OCI-LY1 (cell line): ENCODE results near the gene CPA3.

Experiments
- H2AFZ ChIP-seq: fragments of 200-600 bp; sonication (generic), shearing (Covaris generic); 2 replicates; pipeline ENCODE4 v1.6.0; 2014; ENCODE audit warnings: antibody characterized with exemption, mild to moderate bottlenecking, low read length
- H3F3A ChIP-seq: fragments of 200-600 bp; sonication (generic), shearing (Covaris generic); 2 replicates; pipeline ENCODE4 v1.6.0; 2014; ENCODE audit warnings: mild to moderate bottlenecking, antibody characterized with exemption, low read length, moderate library complexity; ENCODE audit not compliant: insufficient read depth
- H3K27ac ChIP-seq: fragments of 200-600 bp; sonication (generic); 2 replicates; pipeline ENCODE4 v1.5.1; 2014; ENCODE audit warnings: low read length, mixed run types, mild to moderate bottlenecking, low read depth; ENCODE audit not compliant: poor library complexity, severe bottlenecking
- H3K27me3 ChIP-seq: fragments of 200-600 bp; sonication (generic); 2 replicates; pipeline ENCODE4 v1.6.0; 2014; ENCODE audit warnings: antibody characterized with exemption, mild to moderate bottlenecking, low read length, moderate library complexity; ENCODE audit not compliant: insufficient read depth
- H3K36me3 ChIP-seq: fragments of 200-600 bp; sonication (generic); 2 replicates; pipeline ENCODE4 v1.6.1; 2014; ENCODE audit warnings: mild to moderate bottlenecking, antibody characterized with exemption, low read length, moderate library complexity, mixed read lengths; ENCODE audit not compliant: insufficient read depth
- H3K4me1 ChIP-seq: fragments of 200-600 bp; sonication (generic); 2 replicates; pipeline ENCODE4 v1.5.1; 2014; ENCODE audit warnings: mild to moderate bottlenecking, low read length, moderate library complexity; ENCODE audit not compliant: insufficient read depth, severe bottlenecking
- H3K4me2 ChIP-seq: fragments of 200-600 bp; sonication (generic), shearing (Covaris generic); 2 replicates; pipeline ENCODE4 v1.6.1; 2014; ENCODE audit warnings: low read length
- H3K4me3 ChIP-seq: fragments of 200-600 bp; sonication (generic); 2 replicates; pipeline ENCODE4 v1.5.1; 2014; ENCODE audit warnings: low read length, low read depth, mild to moderate bottlenecking, mixed read lengths; ENCODE audit not compliant: poor library complexity, severe bottlenecking
- H3K79me2 ChIP-seq: fragments of 200-600 bp; shearing (Covaris generic); 2 replicates; pipeline ENCODE4 v1.6.1; 2016; ENCODE audit warnings: mixed run types, low read length, mixed read lengths; ENCODE audit not compliant: insufficient read depth
- H3K9ac ChIP-seq: fragments of 200-600 bp; sonication (generic), shearing (Covaris generic); 2 replicates; pipeline ENCODE4 v1.6.1; 2014; ENCODE audit warnings: mild to moderate bottlenecking, low read length, mixed read lengths
- H3K9me2 ChIP-seq: fragments of 200-600 bp; sonication (generic), shearing (Covaris generic); 2 replicates; pipeline ENCODE4 v1.6.1; 2014; ENCODE audit warnings: low read depth, mild to moderate bottlenecking, low read length, mixed read lengths
- H3K9me3 ChIP-seq: fragments of 200-600 bp; shearing (Covaris generic); 2 replicates; pipeline ENCODE4 v1.6.1; 2014; ENCODE audit warnings: low read length, mixed read lengths
- H4K20me1 ChIP-seq: fragments of 200-600 bp; sonication (generic), shearing (Covaris generic); 2 replicates; pipeline ENCODE4 v1.6.0; 2016; ENCODE audit warnings: mild to moderate bottlenecking, low read length; ENCODE audit not compliant: insufficient read depth
- CTCF ChIP-seq: fragments of 200-600 bp; sonication (generic), shearing (Covaris generic); IDR thresholded peaks from 2 replicates; pipeline ENCODE4 v1.5.1; 2017; ENCODE audit warnings: mild to moderate bottlenecking, antibody characterized with exemption, low read length, moderate library complexity, mixed read lengths
- EZH2 ChIP-seq: fragments of 200-600 bp; sonication (generic), shearing (Covaris generic); IDR thresholded peaks from 2 replicates; pipeline ENCODE4 v1.8.0; 2017; ENCODE audit warnings: borderline replicate concordance, mixed run types, mild to moderate bottlenecking, antibody characterized with exemption, low read length, moderate library complexity, mixed read lengths

CPA3 gene

DNA sequence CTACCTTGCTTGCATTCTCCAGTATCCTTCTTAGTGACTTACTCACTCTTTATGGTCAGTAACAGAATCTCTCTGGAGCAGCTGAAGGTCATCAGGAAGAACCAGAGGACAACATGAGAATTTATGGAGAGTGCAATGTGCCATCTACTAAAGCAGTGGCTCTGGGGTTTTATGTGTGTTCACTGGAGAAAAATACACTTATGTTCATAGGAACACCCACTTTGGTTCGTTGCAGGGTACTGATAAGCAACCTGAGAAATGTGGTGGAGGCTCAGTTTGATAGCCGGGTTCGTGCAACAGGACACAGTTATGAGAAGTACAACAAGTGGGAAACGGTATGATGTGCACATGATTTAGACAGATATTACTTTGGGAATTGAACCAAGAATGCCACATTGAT is 24.6 kb upstream of the CPA3 start:
- H3K79me2 ChIP-seq: no peaks in the 10 kb centered on the region
- H3K9me3 ChIP-seq: no peaks in the 10 kb centered on the region
- H3K4me3 ChIP-seq: no peak overlapping the region
- H3K27ac ChIP-seq: no peak overlapping the region
- H3F3A ChIP-seq: no peaks in the 10 kb centered on the region
- TF ChIP-seq CTCF: no peak
- no peak for TF ChIP-seq EZH2
- H4K20me1 ChIP-seq: no peaks in the 10 kb centered on the region
- no peak overlapping the region for H2AFZ ChIP-seq
- H3K4me1 ChIP-seq: no peaks in the 10 kb centered on the region
- H3K4me2 ChIP-seq: no peak overlapping the region
- no peaks in the 10 kb centered on the region for H3K27me3 ChIP-seq
- no peak overlapping the region for H3K9ac ChIP-seq
- no peaks in the 10 kb centered on the region for H3K9me2 ChIP-seq
- H3K36me3 ChIP-seq: no peaks in the 10 kb centered on the region

DNA sequence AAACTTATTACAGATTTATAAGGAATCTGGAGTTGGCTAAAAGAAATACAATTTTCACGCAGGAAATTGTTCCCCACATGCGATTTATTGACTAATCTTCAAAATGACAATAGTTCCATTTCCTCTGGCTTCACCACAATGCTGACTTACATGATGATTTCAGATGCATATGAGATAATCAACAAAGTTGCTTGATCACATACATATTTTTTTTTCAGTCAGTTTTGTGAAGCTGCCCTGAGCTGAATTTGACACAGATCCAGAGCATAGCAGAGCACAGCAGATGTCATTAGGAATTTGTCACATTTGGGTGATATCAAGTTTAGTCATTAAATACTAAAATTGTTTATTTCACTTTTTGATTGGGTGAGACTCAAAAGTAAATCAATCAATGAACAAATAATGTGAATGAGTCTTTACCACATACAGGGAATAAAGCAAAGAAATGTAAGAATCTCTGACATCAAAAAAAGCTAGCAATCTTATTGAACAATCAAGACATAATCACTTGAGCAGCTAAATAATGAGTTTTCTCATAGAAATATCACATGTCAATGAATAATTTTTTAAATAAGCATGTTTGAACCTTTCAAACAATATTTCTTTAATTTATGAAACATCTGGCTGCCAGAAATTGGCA is 19.2 kb upstream of the CPA3 start:
- Histone ChIP-seq H3K27ac (no peak overlapping the region), H3K4me3 (no peak overlapping the region), H3K4me2 (no peak overlapping the region), H3K27me3 (no peaks in the 10 kb centered on the region), H3K36me3 (no peaks in the 10 kb centered on the region), H3K9ac (no peak overlapping the region), H4K20me1 (no peaks in the 10 kb centered on the region), H3K9me2 (no peaks in the 10 kb centered on the region), H3K79me2 (no peaks in the 10 kb centered on the region), H3K9me3 (no peaks in the 10 kb centered on the region), H2AFZ (no peak overlapping the region), H3F3A (no peaks in the 10 kb centered on the region), H3K4me1 (no peaks in the 10 kb centered on the region)
- no peak for TF ChIP-seq EZH2
- TF ChIP-seq CTCF: no peak

- TF ChIP-seq CTCF (no peak), EZH2 (no peak)
- no peaks in the 10 kb centered on the region for H3K79me2 ChIP-seq
- no peaks in the 10 kb centered on the region for H3K27me3 ChIP-seq
- H3K36me3 ChIP-seq: no peaks in the 10 kb centered on the region
- no peaks in the 10 kb centered on the region for H3K9me3 ChIP-seq
- no peak overlapping the region for H3K4me2 ChIP-seq
- H3K27ac ChIP-seq: no peak overlapping the region
- no peaks in the 10 kb centered on the region for H3K9me2 ChIP-seq
- no peaks in the 10 kb centered on the region for H3F3A ChIP-seq
- H3K4me3 ChIP-seq: no peak overlapping the region
- no peak overlapping the region for H2AFZ ChIP-seq
- no peaks in the 10 kb centered on the region for H4K20me1 ChIP-seq
- H3K4me1 ChIP-seq: no peaks in the 10 kb centered on the region
- no peak overlapping the region for H3K9ac ChIP-seq
Observed at GRCh38 chr3:148847351-148847750, 17.7 kb upstream of the CPA3 start.
